Smooth muscle cell (in vitro differentiated cells): Measurements from ENCODE around the gene CD86. TPM values are rescaled to one million over a fixed set of nuclear protein-coding genes. Genes with fewer than 3 reads are reported as not detected.

Source experiments
- DNase-seq: peaks from one replicate; lab custom pipeline; 2025; ENCODE audit not compliant: unreplicated experiment; lab: John Stamatoyannopoulos, UW
- H2AFZ ChIP-seq: fragments of 200-600 bp; sonication (generic); 2 replicates; pipeline ENCODE4 v1.6.0; 2016; ENCODE audit warnings: antibody characterized with exemption, low read depth, mild to moderate bottlenecking
- H3F3A ChIP-seq: fragments of 200-600 bp; sonication (generic); 2 replicates; pipeline ENCODE4 v1.6.0; 2017; ENCODE audit warnings: antibody characterized with exemption, low read depth
- H3K27ac ChIP-seq: fragments of 200-600 bp; sonication (generic); 2 replicates; pipeline ENCODE4 v1.5.1; 2016; ENCODE audit warnings: low read depth, mild to moderate bottlenecking
- H3K27me3 ChIP-seq: fragments of 200-600 bp; sonication (generic); 2 replicates; pipeline ENCODE4 v1.6.1; 2016; ENCODE audit warnings: low read depth, mild to moderate bottlenecking
- H3K36me3 ChIP-seq: fragments of 200-600 bp; sonication (generic); 2 replicates; pipeline ENCODE4 v1.5.1; 2016; ENCODE audit warnings: low read depth
- H3K4me1 ChIP-seq: fragments of 200-600 bp; sonication (generic); 2 replicates; pipeline ENCODE4 v1.5.1; 2016; ENCODE audit warnings: low read depth
- H3K4me2 ChIP-seq: fragments of 200-600 bp; sonication (generic); 2 replicates; pipeline ENCODE4 v1.6.0; 2016; ENCODE audit warnings: mild to moderate bottlenecking
- H3K4me3 ChIP-seq: fragments of 200-600 bp; sonication (generic); 2 replicates; pipeline ENCODE4 v1.5.1; 2016; ENCODE audit warnings: mild to moderate bottlenecking
- H3K79me2 ChIP-seq: fragments of 200-600 bp; sonication (generic); 2 replicates; pipeline ENCODE4 v1.6.0; 2016; ENCODE audit warnings: low read depth, mild to moderate bottlenecking
- H3K9ac ChIP-seq: fragments of 200-600 bp; sonication (generic); 2 replicates; pipeline ENCODE4 v1.6.0; 2016; ENCODE audit warnings: low read depth
- H3K9me3 ChIP-seq: fragments of 200-600 bp; sonication (generic); replicated peaks from 2 replicates; pipeline ENCODE4 v1.5.1; 2016; ENCODE audit warnings: low read depth
- H4K20me1 ChIP-seq: fragments of 200-600 bp; sonication (generic); 2 replicates; pipeline ENCODE4 v1.6.0; 2016; ENCODE audit warnings: low read depth
- WGBS: methylation state at CpG from one replicate; pipeline ENCODE4 v1.1.7; 2016; ENCODE audit warnings: low lambda C conversion rate; 5-methylcytosine and 5-hydroxymethylcytosine counted together
- polyA plus RNA-seq: library from polyadenylated mRNA; unstranded; fragments of >200 nt; fragmentation: Nextera tagmentation; extraction: Ambion mirVana; gene quantifications from 2 replicates; pipeline ENCODE4 v1.2.1, GENCODE V29; 2016
- total RNA-seq: library from RNA; depleted of rRNA; stranded (reverse); fragments of >200 nt; gene quantifications from 2 replicates; pipeline ENCODE4 v1.2.3, GENCODE V29; 2014
- TF ChIP-seq, protein P1 (sequence below): fragments of 200-600 bp; sonication (generic); IDR thresholded peaks from 2 replicates; pipeline ENCODE4 v1.5.1; 2017; ENCODE audit warnings: borderline replicate concordance, mild to moderate bottlenecking, antibody characterized with exemption; ENCODE audit not compliant: insufficient read depth, poor library complexity, severe bottlenecking

Gene CD86
- total and polyA plus RNA-seq, 2 experiments from 2014 or later, result not detected

DNA sequence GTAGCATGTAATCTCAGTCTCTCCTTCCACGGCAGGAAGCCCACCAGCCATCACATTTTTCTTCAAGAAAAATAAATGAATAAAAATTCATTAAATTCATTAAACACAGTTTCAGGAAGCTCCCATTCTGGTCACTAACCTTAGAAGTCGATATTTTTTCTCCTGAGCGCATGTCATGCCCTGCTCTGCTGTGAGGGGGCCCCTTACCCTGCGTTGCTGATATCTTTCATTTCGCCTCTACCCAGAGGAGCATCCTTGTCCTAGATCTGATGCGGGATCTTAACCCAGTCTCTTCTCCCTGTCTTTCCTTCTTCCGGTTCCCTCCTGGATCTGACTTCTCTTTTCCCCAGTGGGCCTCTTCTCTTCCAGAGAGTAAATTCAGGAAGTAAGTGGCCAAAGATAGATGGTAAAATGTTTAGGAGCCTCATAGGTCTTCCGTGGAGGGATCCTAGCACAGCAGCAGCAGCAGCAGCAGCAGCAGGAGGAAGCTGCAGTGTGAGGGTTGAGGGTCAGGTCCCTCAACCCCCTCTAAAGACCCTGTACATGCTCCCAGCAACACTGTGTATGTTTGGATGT is 31.7 kb upstream of the CD86 start:
- H3K27me3 ChIP-seq, result peaks cover 26% of the 10 kb centered on the region
- TF ChIP-seq, protein P1, sequence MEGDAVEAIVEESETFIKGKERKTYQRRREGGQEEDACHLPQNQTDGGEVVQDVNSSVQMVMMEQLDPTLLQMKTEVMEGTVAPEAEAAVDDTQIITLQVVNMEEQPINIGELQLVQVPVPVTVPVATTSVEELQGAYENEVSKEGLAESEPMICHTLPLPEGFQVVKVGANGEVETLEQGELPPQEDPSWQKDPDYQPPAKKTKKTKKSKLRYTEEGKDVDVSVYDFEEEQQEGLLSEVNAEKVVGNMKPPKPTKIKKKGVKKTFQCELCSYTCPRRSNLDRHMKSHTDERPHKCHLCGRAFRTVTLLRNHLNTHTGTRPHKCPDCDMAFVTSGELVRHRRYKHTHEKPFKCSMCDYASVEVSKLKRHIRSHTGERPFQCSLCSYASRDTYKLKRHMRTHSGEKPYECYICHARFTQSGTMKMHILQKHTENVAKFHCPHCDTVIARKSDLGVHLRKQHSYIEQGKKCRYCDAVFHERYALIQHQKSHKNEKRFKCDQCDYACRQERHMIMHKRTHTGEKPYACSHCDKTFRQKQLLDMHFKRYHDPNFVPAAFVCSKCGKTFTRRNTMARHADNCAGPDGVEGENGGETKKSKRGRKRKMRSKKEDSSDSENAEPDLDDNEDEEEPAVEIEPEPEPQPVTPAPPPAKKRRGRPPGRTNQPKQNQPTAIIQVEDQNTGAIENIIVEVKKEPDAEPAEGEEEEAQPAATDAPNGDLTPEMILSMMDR, result no peak
- H3K4me2 ChIP-seq, result no peak overlapping the region
- H3K4me1 ChIP-seq, result no peaks in the 10 kb centered on the region
- H3K9ac ChIP-seq, result no peak overlapping the region
- H3K27ac ChIP-seq, result no peak overlapping the region
- no peak overlapping the region for H2AFZ ChIP-seq
- H3K36me3 ChIP-seq, result no peaks in the 10 kb centered on the region
- WGBS, result 78% methylated on average over 8 of the region's 8 CpGs
- no peaks in the 10 kb centered on the region for H3F3A ChIP-seq
- H3K79me2 ChIP-seq, result no peaks in the 10 kb centered on the region
- no peaks in the 10 kb centered on the region for H3K9me3 ChIP-seq
- no peak overlapping the region for H3K4me3 ChIP-seq
- no peak for DNase-seq
- no peaks in the 10 kb centered on the region for H4K20me1 ChIP-seq

DNA sequence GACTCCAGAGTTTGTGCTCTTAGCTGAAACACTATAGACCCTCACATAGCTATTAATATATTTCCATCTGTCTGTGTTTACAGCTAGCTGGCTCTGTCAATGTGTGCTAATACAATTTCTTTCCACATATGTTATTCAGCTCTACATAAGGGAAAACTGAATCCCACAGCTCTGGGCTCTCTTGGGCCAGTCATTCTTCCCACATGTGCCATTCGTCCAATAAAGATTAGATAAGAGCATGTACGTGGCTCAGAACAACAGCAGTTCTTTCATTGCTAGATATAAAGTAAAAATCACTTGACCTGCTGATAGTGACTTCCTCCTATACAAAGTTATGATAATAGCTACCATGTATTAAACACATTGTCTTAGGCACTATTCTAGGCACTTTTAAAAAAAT is 30.4 kb upstream of the CD86 start:
- H3K27me3 ChIP-seq, result peaks cover 26% of the 10 kb centered on the region
- H4K20me1 ChIP-seq, result no peaks in the 10 kb centered on the region
- H3K4me2 ChIP-seq, result no peak overlapping the region
- H3K4me1 ChIP-seq, result no peaks in the 10 kb centered on the region
- H2AFZ ChIP-seq, result no peak overlapping the region
- no peaks in the 10 kb centered on the region for H3F3A ChIP-seq
- 19% methylated on average over 2 of the region's 2 CpGs for WGBS
- TF ChIP-seq, protein P1, result no peak
- H3K9me3 ChIP-seq, result no peaks in the 10 kb centered on the region
- H3K79me2 ChIP-seq, result no peaks in the 10 kb centered on the region
- DNase-seq, result no peak
- H3K27ac ChIP-seq, result no peak overlapping the region
- H3K4me3 ChIP-seq, result no peak overlapping the region
- no peaks in the 10 kb centered on the region for H3K36me3 ChIP-seq
- no peak overlapping the region for H3K9ac ChIP-seq

DNA sequence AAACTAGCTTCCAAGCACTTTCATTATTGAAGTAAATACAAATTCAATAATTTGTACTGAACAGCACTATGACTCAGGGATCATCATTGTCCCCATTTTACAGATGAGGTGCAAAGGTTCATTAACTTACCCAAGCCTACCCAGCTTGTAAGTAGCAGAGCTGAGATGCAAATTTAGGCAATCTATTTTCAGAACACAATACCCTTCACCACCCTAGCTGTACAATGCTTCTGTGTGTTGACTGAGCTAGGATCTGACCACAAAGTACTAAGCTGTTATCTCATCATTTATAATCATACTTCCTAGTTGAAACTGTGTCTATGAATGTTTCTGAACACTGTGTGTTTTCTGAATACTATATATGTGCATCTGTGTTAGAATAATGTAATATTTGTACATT is 29.9 kb upstream of the CD86 start:
- no peaks in the 10 kb centered on the region for H3F3A ChIP-seq
- H3K36me3 ChIP-seq, result no peaks in the 10 kb centered on the region

More for the DNA sequence above, 29.9 kb upstream of the CD86 start:
- no peak overlapping the region for H2AFZ ChIP-seq
- no peak for DNase-seq
- TF ChIP-seq, protein P1, result no peak
- no peak overlapping the region for H3K4me3 ChIP-seq
- H3K27me3 ChIP-seq, result peaks cover 23% of the 10 kb centered on the region
- H3K27ac ChIP-seq, result no peak overlapping the region
- H3K4me2 ChIP-seq, result no peak overlapping the region
- no peak overlapping the region for H3K9ac ChIP-seq
- H3K9me3 ChIP-seq, result no peaks in the 10 kb centered on the region
- no peaks in the 10 kb centered on the region for H3K4me1 ChIP-seq
- H3K79me2 ChIP-seq, result no peaks in the 10 kb centered on the region
- no peaks in the 10 kb centered on the region for H4K20me1 ChIP-seq
